WTC11 (cell line): ENCODE measurements around the gene HSD17B14.

ENCODE experiments used
- ATF1 ChIP-seq: sonication (generic); formaldehyde crosslinking; IDR thresholded peaks from 2 replicates; pipeline ENCODE4 v1.8.1; 2023; ENCODE audit warnings: mild to moderate bottlenecking, moderate library complexity, missing genetic modification reagents
- E2F1 ChIP-seq: sonication (generic); formaldehyde crosslinking; IDR thresholded peaks from 2 replicates; pipeline ENCODE4 v1.8.0; 2022; ENCODE audit warnings: mild to moderate bottlenecking, missing genetic modification reagents
- ERG ChIP-seq: fragments of 250-450 bp; sonication (Bioruptor Pico); IDR thresholded peaks from 2 replicates; pipeline ENCODE4 v1.8.0; 2021; ENCODE audit warnings: mild to moderate bottlenecking
- ESRRA ChIP-seq: sonication (generic); formaldehyde crosslinking; IDR thresholded peaks from 2 replicates; pipeline ENCODE4 v1.8.1; 2022; ENCODE audit warnings: mild to moderate bottlenecking, missing genetic modification reagents, borderline replicate concordance
- IRF1 ChIP-seq: sonication (generic); formaldehyde crosslinking; IDR thresholded peaks from 2 replicates; pipeline ENCODE4 v1.8.0; 2023; ENCODE audit warnings: missing genetic modification reagents
- MYBL2 ChIP-seq: sonication (generic); formaldehyde crosslinking; IDR thresholded peaks from 2 replicates; pipeline ENCODE4 v1.8.1; 2023; ENCODE audit warnings: mild to moderate bottlenecking, moderate library complexity, missing genetic modification reagents
- NR1H2 ChIP-seq: sonication (generic); formaldehyde crosslinking; IDR thresholded peaks from 2 replicates; pipeline ENCODE4 v1.9.0; 2021; ENCODE audit warnings: mild to moderate bottlenecking, moderate library complexity, missing genetic modification reagents
- NR2C2 ChIP-seq: sonication (generic); formaldehyde crosslinking; IDR thresholded peaks from 2 replicates; pipeline ENCODE4 v1.8.0; 2022; ENCODE audit warnings: mild to moderate bottlenecking, missing genetic modification reagents
- NR3C1 ChIP-seq: sonication (generic); formaldehyde crosslinking; conservative IDR thresholded peaks from 2 replicates; pipeline ENCODE4 v1.8.1; 2023; ENCODE audit warnings: low read depth, mild to moderate bottlenecking, missing genetic modification reagents
- ZNF671 ChIP-seq: fragments of 250-450 bp; sonication (Bioruptor Pico); IDR thresholded peaks from 2 replicates; pipeline ENCODE4 v1.8.0; 2021; ENCODE audit warnings: mild to moderate bottlenecking
- TF ChIP-seq, protein P1 (sequence below): fragments of 200-600 bp; IDR thresholded peaks from 2 replicates; pipeline ENCODE4 v1.8.0; 2022; ENCODE audit warnings: antibody characterized with exemption
- TF ChIP-seq, protein P2 (sequence below): sonication (generic); formaldehyde crosslinking; IDR thresholded peaks from 2 replicates; pipeline ENCODE4 v1.8.0; 2022; ENCODE audit warnings: mild to moderate bottlenecking, missing genetic modification reagents

DNA sequence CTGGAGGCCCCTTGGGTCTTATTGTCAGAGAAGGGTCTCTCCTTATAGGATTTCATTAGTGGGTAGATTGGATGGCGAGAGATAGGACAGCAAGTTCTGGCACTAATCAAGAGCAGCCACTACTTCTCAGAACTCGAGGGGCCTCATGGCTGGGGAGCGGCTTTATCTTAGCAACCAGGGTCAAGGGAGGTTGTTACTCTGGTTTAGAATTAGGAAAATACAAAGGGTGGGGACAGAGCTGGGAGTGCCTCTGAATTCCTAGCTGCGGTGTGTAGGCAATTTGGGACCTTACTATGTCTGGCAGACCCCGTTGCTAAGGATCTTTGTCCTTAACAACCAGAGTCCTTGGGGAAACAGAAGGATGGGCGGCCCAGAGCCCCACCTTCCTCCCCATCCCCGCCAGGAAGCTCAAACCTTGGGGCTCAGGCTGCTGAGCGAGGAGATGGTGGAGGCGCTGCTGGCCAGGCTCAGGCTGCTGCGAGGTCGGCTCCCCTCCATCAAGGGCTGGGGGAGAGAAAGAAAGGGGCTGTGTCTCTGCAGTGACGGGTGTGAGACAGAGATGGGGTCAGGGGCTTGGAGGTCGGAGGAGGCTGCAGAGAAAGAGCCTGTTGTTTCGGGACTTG, 30.9 kb upstream of the HSD17B14 start:
- no peak for TF ChIP-seq MYBL2 (CRISPR knock-in tag)
- TF ChIP-seq, protein P1, sequence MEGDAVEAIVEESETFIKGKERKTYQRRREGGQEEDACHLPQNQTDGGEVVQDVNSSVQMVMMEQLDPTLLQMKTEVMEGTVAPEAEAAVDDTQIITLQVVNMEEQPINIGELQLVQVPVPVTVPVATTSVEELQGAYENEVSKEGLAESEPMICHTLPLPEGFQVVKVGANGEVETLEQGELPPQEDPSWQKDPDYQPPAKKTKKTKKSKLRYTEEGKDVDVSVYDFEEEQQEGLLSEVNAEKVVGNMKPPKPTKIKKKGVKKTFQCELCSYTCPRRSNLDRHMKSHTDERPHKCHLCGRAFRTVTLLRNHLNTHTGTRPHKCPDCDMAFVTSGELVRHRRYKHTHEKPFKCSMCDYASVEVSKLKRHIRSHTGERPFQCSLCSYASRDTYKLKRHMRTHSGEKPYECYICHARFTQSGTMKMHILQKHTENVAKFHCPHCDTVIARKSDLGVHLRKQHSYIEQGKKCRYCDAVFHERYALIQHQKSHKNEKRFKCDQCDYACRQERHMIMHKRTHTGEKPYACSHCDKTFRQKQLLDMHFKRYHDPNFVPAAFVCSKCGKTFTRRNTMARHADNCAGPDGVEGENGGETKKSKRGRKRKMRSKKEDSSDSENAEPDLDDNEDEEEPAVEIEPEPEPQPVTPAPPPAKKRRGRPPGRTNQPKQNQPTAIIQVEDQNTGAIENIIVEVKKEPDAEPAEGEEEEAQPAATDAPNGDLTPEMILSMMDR = no peak
- TF ChIP-seq NR3C1 (CRISPR knock-in tag) = no peak
- no peak for TF ChIP-seq NR1H2 (CRISPR knock-in tag)
- TF ChIP-seq NR2C2 (CRISPR knock-in tag) = no peak
- TF ChIP-seq ZNF671 (CRISPR knock-in tag) = no peak
- no peak for TF ChIP-seq ESRRA
- no peak for TF ChIP-seq ERG (CRISPR knock-in tag)
- no peak for TF ChIP-seq E2F1 (CRISPR knock-in tag)
- no peak for TF ChIP-seq ATF1 (CRISPR knock-in tag)
- TF ChIP-seq IRF1 (CRISPR knock-in tag) = no peak
- TF ChIP-seq, protein P2, sequence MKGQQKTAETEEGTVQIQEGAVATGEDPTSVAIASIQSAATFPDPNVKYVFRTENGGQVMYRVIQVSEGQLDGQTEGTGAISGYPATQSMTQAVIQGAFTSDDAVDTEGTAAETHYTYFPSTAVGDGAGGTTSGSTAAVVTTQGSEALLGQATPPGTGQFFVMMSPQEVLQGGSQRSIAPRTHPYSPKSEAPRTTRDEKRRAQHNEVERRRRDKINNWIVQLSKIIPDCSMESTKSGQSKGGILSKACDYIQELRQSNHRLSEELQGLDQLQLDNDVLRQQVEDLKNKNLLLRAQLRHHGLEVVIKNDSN (CRISPR knock-in tag) = no peak
